Prostate gland (tissue), 2 donors: Measurements from ENCODE around the gene TMCC1.

Experiments used
- POLR2A ChIP-seq: fragments of 450-650 bp; IDR thresholded peaks from one replicate; pipeline ENCODE4 v1.6.1; 2016; ENCODE audit warnings: antibody characterized with exemption, mild to moderate bottlenecking
- POLR2AphosphoS5 ChIP-seq: sonication (generic); formaldehyde crosslinking; IDR thresholded peaks from one replicate; pipeline ENCODE4 v1.6.1; 2017; ENCODE audit warnings: antibody characterized with exemption
- TF ChIP-seq, protein P1 (sequence below), 4 experiments: fragments of 200-600 bp in 2 of 4; fragments of 450-650 bp in 2 of 4; sonication (generic) in 2 of 4; IDR thresholded peaks; 1 replicate in 3 of 4; 2 replicates in 1 of 4; pipeline ENCODE4 v1.5.1; 2016 to 2019; ENCODE audit warnings: antibody characterized with exemption in 4 of 4, mild to moderate bottlenecking in 2 of 4, moderate library complexity in 2 of 4

DNA sequence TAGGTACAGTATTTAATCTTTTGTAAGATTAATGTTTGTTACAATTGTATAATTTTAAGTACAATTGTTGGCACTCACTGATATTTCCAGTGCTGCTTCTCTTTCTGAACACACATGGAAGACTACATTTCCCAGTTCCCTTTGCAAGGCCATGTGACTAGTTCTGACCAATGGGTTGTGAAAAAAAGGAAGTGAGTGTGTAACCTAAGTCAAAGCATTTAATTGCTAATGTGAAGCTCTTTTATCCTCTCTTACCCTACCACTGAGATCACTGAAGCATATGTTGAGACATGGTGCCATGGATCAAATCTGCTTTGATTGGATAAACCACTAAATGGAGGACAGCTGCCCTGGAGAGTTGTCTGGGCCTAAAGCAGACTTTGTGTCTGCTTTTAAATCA is 203.1 kb downstream of the TMCC1 start:
- TF ChIP-seq, protein P1, sequence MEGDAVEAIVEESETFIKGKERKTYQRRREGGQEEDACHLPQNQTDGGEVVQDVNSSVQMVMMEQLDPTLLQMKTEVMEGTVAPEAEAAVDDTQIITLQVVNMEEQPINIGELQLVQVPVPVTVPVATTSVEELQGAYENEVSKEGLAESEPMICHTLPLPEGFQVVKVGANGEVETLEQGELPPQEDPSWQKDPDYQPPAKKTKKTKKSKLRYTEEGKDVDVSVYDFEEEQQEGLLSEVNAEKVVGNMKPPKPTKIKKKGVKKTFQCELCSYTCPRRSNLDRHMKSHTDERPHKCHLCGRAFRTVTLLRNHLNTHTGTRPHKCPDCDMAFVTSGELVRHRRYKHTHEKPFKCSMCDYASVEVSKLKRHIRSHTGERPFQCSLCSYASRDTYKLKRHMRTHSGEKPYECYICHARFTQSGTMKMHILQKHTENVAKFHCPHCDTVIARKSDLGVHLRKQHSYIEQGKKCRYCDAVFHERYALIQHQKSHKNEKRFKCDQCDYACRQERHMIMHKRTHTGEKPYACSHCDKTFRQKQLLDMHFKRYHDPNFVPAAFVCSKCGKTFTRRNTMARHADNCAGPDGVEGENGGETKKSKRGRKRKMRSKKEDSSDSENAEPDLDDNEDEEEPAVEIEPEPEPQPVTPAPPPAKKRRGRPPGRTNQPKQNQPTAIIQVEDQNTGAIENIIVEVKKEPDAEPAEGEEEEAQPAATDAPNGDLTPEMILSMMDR (IDR thresholded peaks at IDR 0.05): no peak
- TF ChIP-seq POLR2A: no peak
- TF ChIP-seq POLR2AphosphoS5: peak; percentile 35
